Caki2 (cell line): ENCODE data around the gene SPSB1. TPM values are rescaled to one million over a fixed set of nuclear protein-coding genes. Genes with fewer than 3 reads are reported as not detected.
"Not testable (repeated sequence)": the region's sequence is repeated elsewhere in the genome, so short reads cannot be mapped to it uniquely, and the experiment has no call there.

Source experiments
- DNase-seq: peaks from one replicate; pipeline ENCODE4 v3.0.0-alpha.2; 2015; ENCODE audit warnings: low read depth
- in situ Hi-C: cut with HindIII; loops from 2 replicates; pipeline ENCODE4 v1.10.0; 2016; ENCODE audit warnings: low sequenced_read_pairs, low pct_unique_long_range_greater_than_20kb, mixed read lengths
- total RNA-seq: library from RNA; depleted of rRNA; stranded (reverse); fragments of >200 nt; shearing (Covaris generic); gene quantifications from 2 replicates; pipeline ENCODE4 v1.2.3, GENCODE V29; 2014; ENCODE audit warnings: low replicate concordance

The SPSB1 gene
- total RNA-seq, 1 experiment from 2014 or later, result 32.9 TPM

- no peak for DNase-seq
- in situ Hi-C loops, result no loop called here
These were observed 75.1 kb downstream of the SPSB1 start for GRCh38 chr1:9367806-9368205.

DNA sequence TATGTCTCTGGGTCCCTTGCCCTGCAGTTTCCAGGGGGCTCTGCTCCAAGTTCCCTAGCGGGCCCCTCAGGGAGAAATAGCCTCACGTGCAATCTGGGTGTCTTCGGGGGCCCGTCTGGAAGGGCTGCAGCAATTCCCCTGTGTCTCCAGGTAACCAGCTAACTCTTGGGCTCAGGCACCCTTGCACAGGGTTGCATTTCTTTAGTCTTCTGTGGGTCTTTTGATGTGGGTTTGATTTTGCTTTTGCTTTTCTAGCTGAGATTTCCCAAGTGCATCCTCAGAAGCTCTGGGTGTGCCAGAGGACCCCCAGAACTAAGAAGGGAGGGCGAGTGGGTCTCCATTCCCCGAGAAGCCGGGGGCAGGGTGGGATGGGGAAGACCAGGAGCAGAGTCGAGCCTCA lies 75.7 kb downstream of the SPSB1 start:
- DNase-seq, result no peak
- in situ Hi-C loops, result no loop called here

- no peak for DNase-seq
- in situ Hi-C loops, result no loop called here
These were observed 77.5 kb downstream of the SPSB1 start for GRCh38 chr1:9369964-9370788.

DNA sequence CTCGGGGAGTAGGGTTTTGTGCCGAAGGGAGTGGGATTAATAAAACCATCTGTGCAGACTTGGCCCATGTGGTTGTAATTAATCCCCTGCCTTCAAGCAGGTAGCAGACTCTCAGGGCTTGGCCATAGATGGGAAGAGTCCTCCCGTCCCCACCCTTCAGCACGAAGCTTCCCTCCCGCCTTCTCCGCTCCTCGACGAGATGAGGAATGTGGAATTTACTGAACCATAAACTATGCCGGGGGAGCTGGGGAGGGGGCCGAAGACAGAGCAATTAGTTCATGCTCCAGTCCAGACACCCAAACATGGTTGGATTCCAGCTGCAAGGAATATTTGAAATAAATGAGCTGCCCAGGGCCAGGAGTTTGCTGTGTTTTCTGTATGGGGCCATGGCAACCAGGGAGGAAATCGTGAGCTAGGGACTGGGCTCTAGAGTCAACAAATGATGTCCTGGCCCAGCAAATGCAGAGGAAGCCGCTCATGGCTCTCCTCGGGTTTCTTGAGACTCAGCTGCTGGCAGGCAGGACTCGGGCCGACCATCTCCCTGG lies 78.8 kb downstream of the SPSB1 start:
- in situ Hi-C loops, result no loop called here

DNA sequence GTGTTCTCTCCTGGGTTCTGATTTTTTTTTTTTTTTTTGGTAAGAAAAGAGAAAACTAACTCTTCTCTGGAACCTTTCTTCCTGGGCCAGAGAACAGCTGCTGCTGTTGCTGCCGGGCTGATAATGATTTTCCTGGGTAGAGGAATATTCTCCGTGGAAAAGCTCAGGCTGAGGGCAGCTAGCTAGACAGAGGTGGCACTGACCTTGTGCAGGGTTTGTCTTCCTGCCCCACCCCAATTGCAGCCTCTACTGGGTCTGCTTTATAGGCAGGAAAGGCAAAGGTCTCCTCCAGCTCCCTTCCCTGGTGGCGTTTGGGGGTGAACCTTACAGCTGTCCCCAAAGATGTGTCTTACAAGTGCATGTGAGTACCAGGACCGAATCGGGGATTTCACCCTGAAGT lies 79.3 kb downstream of the SPSB1 start:
- DNase-seq, result no peak
- in situ Hi-C loops, result no loop called here

More for the DNA sequence above, 78.8 kb downstream of the SPSB1 start:
- DNase-seq, result peak; percentile 83

GRCh38 chr1:9373619-9374018 lies 80.9 kb downstream of the SPSB1 start:
- DNase-seq, result no peak
- in situ Hi-C loops, result no loop called here

GRCh38 chr1:9374748-9375341 lies 82.2 kb downstream of the SPSB1 start:
- in situ Hi-C loops, result no loop called here
- no peak for DNase-seq

DNA sequence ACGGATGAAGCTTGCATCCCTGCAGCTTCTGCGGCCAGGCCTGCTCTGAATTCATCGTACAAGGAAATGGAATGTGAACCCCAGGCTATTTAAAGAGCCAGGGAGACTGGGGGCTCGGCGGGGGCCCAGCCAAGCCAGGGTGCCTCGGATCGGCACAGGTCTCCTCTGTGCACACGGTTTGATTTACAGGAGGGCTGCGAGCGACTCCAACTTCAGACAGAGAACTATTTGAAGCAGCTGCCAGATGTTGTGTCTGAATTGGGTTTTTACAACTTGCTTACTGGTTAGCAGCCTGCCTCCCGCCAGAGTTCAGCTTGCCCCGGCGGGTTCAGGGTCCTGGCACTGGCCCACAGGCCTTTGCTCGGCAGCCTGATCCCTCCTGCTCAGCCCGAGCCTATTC lies 83.2 kb downstream of the SPSB1 start:
- DNase-seq, result no peak
- in situ Hi-C loops, result no loop called here

DNA sequence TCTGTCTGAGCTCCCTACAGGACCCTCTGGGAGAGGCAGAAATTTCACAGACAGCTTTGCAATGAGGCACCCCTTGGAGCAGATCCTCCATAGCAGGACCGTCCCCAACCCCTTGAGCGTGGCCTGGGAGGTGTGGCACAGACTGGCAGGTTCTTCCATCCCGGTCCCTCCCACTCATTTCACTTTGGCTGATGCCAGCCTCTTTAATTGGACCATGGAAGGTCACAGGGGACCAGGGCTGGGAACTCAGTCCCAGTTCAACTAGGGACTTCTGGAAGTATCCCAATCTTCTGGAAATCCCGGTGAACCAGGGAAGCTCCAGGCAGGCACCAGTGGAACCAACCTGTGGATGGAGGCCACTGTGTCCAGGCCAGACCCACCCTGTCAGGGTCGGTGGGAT lies 83.7 kb downstream of the SPSB1 start:
- DNase-seq, result no peak
- in situ Hi-C loops, result no loop called here

GRCh38 chr1:9376886-9377333 lies 84.2 kb downstream of the SPSB1 start:
- in situ Hi-C loops, result no loop called here

DNA sequence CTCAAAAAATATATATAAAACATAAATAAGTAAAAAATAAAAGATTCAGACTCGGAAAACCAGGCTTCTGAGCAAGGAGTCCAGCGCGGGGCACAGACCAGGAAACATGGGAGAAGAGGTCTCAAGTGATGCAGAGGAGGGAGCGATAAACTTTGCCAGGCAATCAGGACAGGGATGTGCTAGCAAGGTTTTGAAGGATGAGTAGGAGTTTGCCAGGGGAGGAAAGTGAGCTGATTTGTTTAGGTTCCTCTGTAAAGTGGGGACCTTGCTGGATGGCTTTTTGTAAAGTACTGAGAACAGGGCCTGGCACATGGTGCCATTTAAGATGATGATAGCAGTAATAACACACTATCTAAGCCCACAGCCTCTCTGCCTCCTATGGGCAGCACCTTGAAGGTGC lies 86.1 kb downstream of the SPSB1 start:
- in situ Hi-C loops, result no loop called here
- no peak for DNase-seq

More at GRCh38 chr1:9376886-9377333, 84.2 kb downstream of the SPSB1 start:
- DNase-seq, result no peak

GRCh38 chr1:9380711-9381110 lies 88.0 kb downstream of the SPSB1 start:
- in situ Hi-C loops, result no loop called here
- no peak for DNase-seq

DNA sequence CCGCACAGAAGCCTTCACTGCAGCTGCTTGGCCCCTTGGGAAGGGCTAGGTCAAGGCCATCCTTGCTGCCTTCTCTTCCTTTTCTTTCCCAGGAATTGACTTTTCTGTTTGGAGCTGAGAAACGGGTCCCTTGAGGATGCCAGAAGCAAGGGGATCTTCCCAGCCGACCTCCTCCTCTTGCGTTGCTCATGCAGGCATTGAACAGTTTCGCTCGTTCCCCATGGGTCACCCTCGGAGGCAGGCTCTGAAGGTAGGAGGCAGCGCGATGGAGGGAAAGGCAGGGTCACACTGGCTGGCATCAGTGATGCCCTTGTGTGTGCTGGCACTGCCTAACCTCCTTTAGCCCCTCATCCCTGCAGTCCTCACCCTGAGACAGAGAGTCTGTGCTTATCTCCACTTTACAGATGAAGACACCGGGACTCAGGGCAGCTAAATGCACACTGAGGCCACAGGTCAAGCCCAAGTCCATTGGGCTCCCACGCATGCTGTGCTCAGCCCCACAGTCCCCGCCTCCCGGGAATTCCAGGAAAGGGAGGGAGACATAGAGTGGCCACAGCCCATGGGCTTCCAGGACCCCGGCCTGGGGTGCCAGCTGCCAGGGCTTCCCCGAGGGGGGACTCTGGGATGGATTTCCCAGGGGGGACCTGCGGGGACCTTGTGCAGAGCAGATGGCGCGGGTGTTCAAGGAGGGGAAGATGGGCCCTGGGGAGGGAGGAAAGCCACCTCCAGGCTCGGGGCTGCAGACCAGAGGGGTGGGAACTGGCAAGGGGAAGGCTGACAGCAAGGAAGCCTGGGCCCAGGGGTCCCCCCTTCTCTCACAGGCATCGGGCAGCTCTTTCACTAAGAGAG lies 90.2 kb downstream of the SPSB1 start:
- DNase-seq, result no peak
- in situ Hi-C loops, result no loop called here

- in situ Hi-C loops, result no loop called here
- no peak for DNase-seq
These were observed 91.4 kb downstream of the SPSB1 start for GRCh38 chr1:9384128-9384527.

DNA sequence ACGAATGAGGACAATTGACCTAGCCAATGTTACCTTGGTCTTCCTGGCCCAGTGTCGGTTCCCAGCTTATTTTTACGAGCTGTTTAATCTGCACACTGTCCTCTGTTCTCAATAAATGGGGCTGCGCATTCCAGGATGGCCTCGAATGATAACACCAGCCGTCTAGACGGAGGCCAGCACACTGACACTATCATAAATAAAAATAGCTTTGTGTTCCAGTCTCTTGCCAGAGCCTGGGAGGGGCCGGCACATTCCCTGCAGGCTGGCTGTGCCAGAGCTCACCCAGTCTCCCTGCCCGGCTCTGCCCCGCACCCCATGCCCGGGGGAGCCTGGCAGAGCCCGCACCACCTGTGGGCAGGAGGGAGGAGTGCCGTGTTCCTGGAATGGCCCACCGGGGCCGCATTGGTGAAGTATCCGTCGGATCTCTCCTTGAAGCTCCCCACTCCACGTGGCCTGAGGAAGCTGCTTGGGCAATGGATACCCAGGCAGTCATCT lies 92.1 kb downstream of the SPSB1 start:
- in situ Hi-C loops, result no loop called here
- DNase-seq, result peak; percentile 55

- DNase-seq, in situ Hi-C loops: not testable (repeated sequence)
These were observed 92.7 kb downstream of the SPSB1 start for GRCh38 chr1:9385392-9385791.

DNA sequence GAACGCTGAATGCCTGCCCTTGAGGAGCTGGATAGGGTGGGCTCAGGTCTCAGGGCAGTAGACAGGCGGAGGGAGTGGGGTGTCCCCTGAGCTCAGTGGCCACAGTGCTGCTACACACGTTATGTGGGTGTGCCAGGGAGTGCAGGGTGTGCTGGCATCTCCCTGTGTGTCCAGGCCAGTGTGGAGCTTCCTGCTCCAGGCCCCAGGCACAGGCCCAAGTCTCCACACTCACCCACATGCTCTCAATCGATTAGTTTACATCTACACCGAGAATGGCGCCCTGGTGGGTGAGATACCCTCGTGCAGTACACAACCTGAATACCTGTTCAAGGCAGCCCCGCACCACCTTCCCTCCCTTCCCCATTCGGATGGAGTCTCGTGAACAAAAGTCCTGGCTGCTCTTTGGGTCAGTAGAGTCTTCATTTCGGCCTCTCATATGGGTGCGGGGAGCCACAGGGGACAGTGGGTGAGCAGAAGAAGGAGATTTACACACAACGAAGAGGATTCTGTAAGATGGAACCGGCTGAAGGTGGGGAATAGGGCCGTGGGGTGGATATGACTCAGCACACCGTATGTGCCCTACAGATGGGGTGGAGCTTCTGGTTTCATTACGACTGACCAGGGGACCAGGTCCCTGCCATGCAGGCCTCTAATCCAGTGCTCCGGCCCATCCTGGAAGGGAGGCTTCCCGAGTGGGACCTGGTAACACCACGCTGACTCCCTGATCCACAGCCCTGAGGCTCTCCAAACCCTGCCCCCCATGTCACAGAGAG lies 93.3 kb downstream of the SPSB1 start:
- no peak for DNase-seq
- in situ Hi-C loops, result no loop called here
